Sigmoid colon (tissue), 4 donors: ENCODE data around the gene CREB3L2.

Source experiments
- CTCF ChIP-seq, 4 experiments: fragments of 450-650 bp in 3 of 4; fragments of 200-600 bp in 1 of 4; IDR thresholded peaks; one replicate each; pipeline ENCODE4 v1.5.1; 2016 to 2019; ENCODE audit warnings: antibody characterized with exemption in 4 of 4, mild to moderate bottlenecking in 3 of 4, moderate library complexity in 2 of 4
- EP300 ChIP-seq, 4 donors: sonication (generic); formaldehyde crosslinking; IDR thresholded peaks; one replicate each; pipeline ENCODE4 v1.6.1; 2017; ENCODE audit warnings: antibody characterized with exemption in 4 of 4
- POLR2A ChIP-seq, 2 donors: fragments of 450-650 bp; IDR thresholded peaks; one replicate each; pipeline ENCODE4 v1.6.1; 2016; ENCODE audit warnings: antibody characterized with exemption in 2 of 2, mild to moderate bottlenecking in 2 of 2, moderate library complexity in 2 of 2
- POLR2AphosphoS5 ChIP-seq, 4 donors: sonication (generic); formaldehyde crosslinking; IDR thresholded peaks; one replicate each; pipeline ENCODE4 v1.6.1; 2017; ENCODE audit warnings: antibody characterized with exemption in 4 of 4

- TF ChIP-seq POLR2AphosphoS5 (IDR thresholded peaks at IDR 0.05) (no peak), CTCF (IDR thresholded peaks at IDR 0.05) (no peak), POLR2A (IDR thresholded peaks at IDR 0.05) (no peak), EP300 (IDR thresholded peaks at IDR 0.05) (no peak)
Observed at GRCh38 chr7:137870078-137870477, 131.8 kb downstream of the CREB3L2 start.
